Measurements from ENCODE around the gene WEE2.

GRCh38 chr7:141748396-141748795 lies 40.2 kb downstream of the WEE2 start:
- no peak for TF ChIP-seq CTCF (IDR thresholded peaks at IDR 0.05)
- no peak for TF ChIP-seq POLR2A (IDR thresholded peaks at IDR 0.05)

All from upper lobe of left lung (tissue), 4 donors.